GM12892 (cell line): Measurements from ENCODE around the gene FAM149B1.

Experiments used
- DNase-seq: peaks from one replicate; pipeline ENCODE4 v3.0.0; 2011; ENCODE audit not compliant: insufficient read length
- FAIRE-seq: peaks from 2 replicates; lab custom pipeline; 2011; peaks lifted over from hg19 to GRCh38; lab: Jason Lieb, UNC
- POLR2A ChIP-seq: IDR thresholded peaks from 2 replicates; pipeline ENCODE4 v1.6.1; 2011; ENCODE audit warnings: low read depth, low read length, control low read depth
- POLR2AphosphoS5 ChIP-seq: IDR thresholded peaks from 2 replicates; pipeline ENCODE4 v1.6.1; 2011; ENCODE audit warnings: low read depth, low read length, control low read depth
- TAF1 ChIP-seq: IDR thresholded peaks from 2 replicates; pipeline ENCODE4 v1.6.1; 2011; ENCODE audit warnings: low read depth, mild to moderate bottlenecking, control low read depth, low read length, borderline replicate concordance

Gene FAM149B1

GRCh38 chr10:73262880-73263555, 95.1 kb downstream of the FAM149B1 start:
- DNase-seq, result no peak
- FAIRE-seq, result no peak
- TF ChIP-seq POLR2A (no peak), TAF1 (no peak), POLR2AphosphoS5 (no peak)

DNA sequence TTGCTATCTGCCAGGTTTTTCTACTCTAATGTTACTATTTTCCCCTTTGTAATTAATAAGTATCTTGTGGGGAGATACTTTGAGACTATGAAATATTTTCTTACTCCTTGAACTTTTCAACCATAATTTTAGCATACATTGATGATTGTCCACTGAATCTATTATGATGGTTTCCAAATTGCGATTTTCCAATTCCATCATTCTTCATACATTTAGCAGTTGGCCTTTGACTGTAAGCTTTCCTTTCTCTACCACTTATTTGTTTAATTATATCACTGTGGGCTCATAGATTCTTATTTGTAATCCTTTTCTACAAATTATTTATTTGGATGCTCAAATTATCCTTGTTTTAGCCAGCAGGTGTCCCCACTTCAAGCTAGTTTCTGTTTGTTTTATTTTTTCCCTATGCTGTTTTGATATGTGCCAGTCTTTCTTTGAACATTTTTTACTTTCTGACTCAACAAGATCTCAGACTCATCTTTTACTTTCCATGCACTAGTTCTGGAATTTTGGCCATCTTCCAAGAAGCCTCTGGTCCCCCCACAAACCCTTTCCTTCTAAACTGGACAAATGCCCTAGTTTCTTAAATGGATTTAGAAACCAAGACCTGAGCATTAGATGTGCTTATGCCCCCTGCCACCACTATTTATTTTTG, 95.9 kb downstream of the FAM149B1 start:
- no peak for TF ChIP-seq TAF1
- TF ChIP-seq POLR2AphosphoS5, result no peak
- no peak for TF ChIP-seq POLR2A
- DNase-seq (no peak), FAIRE-seq (no peak)

DNA sequence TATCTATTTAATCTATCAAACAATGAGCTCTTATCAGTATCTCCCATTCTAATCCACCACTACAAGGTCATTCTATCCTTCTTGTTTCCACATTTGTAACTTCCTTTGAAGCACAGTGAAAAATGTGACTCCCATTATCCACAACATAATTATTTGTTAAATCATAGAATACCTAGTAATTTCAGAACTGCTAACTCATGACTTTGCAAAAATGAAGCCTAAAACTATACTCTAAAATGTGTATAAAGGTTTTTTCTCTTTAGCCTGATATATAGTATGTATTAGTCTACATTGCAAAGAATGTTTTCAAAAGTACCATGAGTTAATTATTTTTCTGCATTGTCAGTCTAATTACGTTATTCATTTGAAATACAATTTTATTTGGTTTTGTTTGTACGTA, 96.5 kb downstream of the FAM149B1 start:
- TF ChIP-seq POLR2A (no peak), POLR2AphosphoS5 (no peak), TAF1 (no peak)
- DNase-seq (no peak), FAIRE-seq (no peak)

DNA sequence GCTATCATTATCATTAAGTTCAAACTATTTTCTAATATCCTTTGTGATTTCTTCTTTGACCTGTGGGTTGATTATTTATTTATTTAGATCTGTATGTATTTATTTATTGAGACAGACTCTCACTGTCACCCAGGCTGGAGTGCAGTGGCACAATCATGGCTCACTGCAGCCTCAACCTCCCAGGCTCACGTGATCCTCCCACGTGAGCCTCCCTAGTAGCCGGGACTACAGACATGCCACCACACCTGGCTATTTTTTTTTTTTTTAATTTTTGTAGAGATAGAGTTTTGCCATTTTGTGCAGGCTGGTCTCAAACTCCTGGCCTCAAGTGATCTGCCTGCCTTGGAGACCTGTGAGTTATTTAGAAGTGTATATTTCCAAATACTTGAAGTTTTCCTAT, 113.2 kb downstream of the FAM149B1 start:
- FAIRE-seq (no peak), DNase-seq (no peak)
- no peak for TF ChIP-seq POLR2A
- no peak for TF ChIP-seq POLR2AphosphoS5

GRCh38 chr10:73287441-73287840, 119.5 kb downstream of the FAM149B1 start:
- no peak for DNase-seq
- FAIRE-seq, result no peak
- TF ChIP-seq POLR2A (no peak), POLR2AphosphoS5 (no peak), TAF1 (no peak)

DNA sequence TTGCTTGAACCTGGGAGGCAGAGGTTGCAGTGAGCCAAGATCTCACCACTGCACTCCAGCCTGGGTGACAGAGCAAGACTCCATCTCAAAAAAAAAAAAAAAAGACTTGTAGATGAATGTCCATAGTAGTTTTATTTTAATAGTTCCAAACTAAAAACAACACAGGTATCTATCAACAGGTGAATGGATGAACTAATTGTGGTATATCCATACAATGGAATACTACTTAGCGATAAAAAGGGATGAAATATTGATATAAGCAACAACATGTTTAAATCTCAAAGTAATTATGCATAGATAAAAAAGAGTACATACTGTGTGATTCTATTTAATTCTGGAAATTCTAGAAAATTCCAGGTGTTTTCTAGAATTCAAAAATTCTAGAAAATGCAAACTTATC, 122.0 kb downstream of the FAM149B1 start:
- no peak for FAIRE-seq
- TF ChIP-seq POLR2A (no peak), POLR2AphosphoS5 (no peak), TAF1 (no peak)

DNA sequence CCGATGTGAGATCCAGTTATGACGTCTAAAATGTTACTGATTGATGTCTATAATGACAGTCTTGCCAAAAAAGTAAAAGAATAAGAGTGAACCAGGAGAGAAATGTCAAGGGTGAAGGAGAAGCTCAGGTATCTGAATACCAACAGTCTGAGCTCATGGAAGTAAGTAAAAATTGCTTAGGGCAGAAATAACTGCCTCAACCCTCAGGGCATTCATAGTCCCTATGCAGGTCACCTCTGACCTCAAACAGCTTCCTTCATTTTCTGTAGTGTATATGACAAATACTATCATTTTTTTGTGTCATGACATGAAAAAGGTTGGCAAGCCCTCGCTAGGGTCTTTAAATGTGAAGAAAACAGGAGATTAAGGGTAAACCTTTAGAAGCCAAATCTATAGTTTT, 125.5 kb downstream of the FAM149B1 start:
- FAIRE-seq (no peak), DNase-seq (no peak)
- no peak for TF ChIP-seq TAF1
- no peak for TF ChIP-seq POLR2A
- TF ChIP-seq POLR2AphosphoS5, result no peak

More for the DNA sequence above, 122.0 kb downstream of the FAM149B1 start:
- no peak for DNase-seq
